ENCODE results near the gene PRLR.

DNA sequence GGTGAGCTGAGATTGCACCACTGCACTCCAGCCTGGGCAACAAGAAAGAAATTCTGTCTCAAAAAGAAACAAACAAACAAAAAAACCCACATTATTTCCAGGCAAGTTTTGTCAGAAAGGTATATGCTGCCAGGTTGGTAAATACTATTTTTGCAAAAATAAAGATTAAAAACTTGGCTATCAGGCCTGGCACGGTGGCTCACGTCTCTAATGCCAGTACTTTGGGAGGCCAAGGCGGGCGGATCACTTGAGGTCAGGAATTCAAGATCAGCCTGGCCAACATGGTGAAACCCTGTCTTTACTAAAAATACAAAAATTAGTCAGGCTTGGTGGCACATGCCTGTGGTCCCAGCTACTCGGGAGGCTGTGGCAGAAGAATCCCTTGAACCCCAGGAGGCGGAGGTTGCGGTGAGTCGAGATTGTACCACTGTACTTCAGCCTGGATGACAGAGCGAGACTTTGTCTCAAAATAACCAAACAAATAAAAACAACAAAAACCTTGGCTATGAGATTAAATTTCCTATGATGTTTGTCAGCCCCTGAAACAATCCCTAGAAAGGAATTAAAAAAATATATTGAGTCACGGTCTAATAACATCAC, 205.3 kb downstream of the PRLR start:
- TF ChIP-seq POLR2A (IDR thresholded peaks at IDR 0.05) (no peak), POLR2AphosphoS5 (IDR thresholded peaks at IDR 0.05) (no peak)
- TF ChIP-seq, protein P1, sequence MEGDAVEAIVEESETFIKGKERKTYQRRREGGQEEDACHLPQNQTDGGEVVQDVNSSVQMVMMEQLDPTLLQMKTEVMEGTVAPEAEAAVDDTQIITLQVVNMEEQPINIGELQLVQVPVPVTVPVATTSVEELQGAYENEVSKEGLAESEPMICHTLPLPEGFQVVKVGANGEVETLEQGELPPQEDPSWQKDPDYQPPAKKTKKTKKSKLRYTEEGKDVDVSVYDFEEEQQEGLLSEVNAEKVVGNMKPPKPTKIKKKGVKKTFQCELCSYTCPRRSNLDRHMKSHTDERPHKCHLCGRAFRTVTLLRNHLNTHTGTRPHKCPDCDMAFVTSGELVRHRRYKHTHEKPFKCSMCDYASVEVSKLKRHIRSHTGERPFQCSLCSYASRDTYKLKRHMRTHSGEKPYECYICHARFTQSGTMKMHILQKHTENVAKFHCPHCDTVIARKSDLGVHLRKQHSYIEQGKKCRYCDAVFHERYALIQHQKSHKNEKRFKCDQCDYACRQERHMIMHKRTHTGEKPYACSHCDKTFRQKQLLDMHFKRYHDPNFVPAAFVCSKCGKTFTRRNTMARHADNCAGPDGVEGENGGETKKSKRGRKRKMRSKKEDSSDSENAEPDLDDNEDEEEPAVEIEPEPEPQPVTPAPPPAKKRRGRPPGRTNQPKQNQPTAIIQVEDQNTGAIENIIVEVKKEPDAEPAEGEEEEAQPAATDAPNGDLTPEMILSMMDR (IDR thresholded peaks at IDR 0.05), result no peak

Measured in prostate gland (tissue), 2 donors.